Ascending aorta (tissue), 2 donors: Measurements from ENCODE around the gene NPDC1. TPM values are rescaled to one million over a fixed set of nuclear protein-coding genes. Genes with fewer than 3 reads are reported as not detected.
"Not testable (repeated sequence)": the region's sequence is repeated elsewhere in the genome, so short reads cannot be mapped to it uniquely, and the experiment has no call there.

Source experiments
- DNase-seq, 2 donors: peaks; one replicate each; pipeline ENCODE4 v3.0.0-alpha.2; 2019; ENCODE audit warnings: low spot score in 2 of 2
- H3K27ac ChIP-seq, 2 donors: fragments of 200-600 bp; sonication (generic); one replicate each; pipeline ENCODE4 v1.5.1; 2016 to 2017; ENCODE audit warnings: mild to moderate bottlenecking in 1 of 2
- H3K27me3 ChIP-seq: fragments of 200-600 bp; sonication (generic); one replicate; pipeline ENCODE4 v1.5.1; 2017
- H3K36me3 ChIP-seq, 2 donors: fragments of 200-600 bp; sonication (generic); one replicate each; pipeline ENCODE4 v1.5.1; 2016
- H3K4me1 ChIP-seq, 2 donors: fragments of 200-600 bp; sonication (generic); one replicate each; pipeline ENCODE4 v1.5.1; 2016 to 2017; ENCODE audit warnings: mild to moderate bottlenecking in 1 of 2
- H3K4me3 ChIP-seq, 2 donors: fragments of 200-600 bp; sonication (generic); one replicate each; pipeline ENCODE4 v1.5.1; 2016 to 2017; ENCODE audit warnings: mild to moderate bottlenecking in 1 of 2
- H3K9me3 ChIP-seq, 2 donors: fragments of 200-600 bp; sonication (generic); one replicate each; pipeline ENCODE4 v1.5.1; 2016
- intact Hi-C: fragments of 100-400 bp; cut with DNase I; formaldehyde crosslinking; loops from one replicate; pipeline ENCODE4 v1.15.1; 2023
- total RNA-seq: library from RNA; depleted of rRNA; stranded (reverse); fragments of >200 nt; gene quantifications from one replicate; pipeline ENCODE4 v1.1.0, GENCODE V29; 2016
- TF ChIP-seq, protein P1 (sequence below), 3 experiments: fragments of 200-600 bp in 2 of 3; fragments of 450-650 bp in 1 of 3; sonication (generic) in 2 of 3; IDR thresholded peaks; one replicate each; pipeline ENCODE4 v1.5.1; 2016 to 2019; ENCODE audit warnings: antibody characterized with exemption in 3 of 3, mild to moderate bottlenecking in 1 of 3, moderate library complexity in 1 of 3

The NPDC1 gene
- total RNA-seq, 1 donor from 2014 or later: 579 TPM

DNA sequence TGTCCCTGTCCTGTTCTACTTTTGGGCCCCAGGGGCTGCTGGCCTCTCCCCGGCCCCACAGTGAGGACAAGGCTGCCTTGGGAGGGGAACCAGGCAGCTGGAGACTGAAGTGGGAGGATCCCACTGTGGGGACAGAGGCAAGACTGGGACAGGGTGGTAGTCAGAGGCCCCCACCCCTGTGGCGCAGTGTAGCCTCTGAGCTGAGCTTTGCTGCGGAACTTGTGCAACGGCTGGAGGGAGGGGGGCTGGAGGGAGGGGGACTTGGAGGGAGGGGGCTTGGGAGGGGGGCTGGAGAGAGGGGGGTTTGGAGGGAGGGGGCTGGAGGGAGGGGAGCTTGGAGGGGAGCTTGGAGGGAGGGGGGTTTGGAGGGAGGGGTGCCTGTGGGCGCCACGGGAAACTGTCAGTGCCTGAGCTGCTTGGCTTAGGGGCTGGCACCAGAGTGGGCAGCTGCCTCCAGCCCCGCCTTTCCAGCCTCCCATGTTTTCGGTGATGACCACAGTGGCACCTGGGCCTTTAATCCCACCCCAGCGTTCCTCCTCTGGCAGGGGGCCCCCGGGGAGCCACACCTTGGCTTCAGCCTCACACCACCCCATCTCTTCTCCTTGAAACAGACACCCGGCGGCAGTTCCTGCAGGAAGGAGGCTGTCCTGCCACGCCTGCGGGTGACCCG, 11.8 kb downstream of the NPDC1 start:
- Histone ChIP-seq H3K27me3 (no peaks in the 10 kb centered on the region), H3K4me3 (peak overlapping the region in 1 of 2 donors; percentile 25), H3K4me1 (peaks cover 4 to 9% of the 10 kb centered on the region in 2 donors), H3K9me3 (no peaks in the 10 kb centered on the region), H3K27ac (no peak overlapping the region), H3K36me3 (peaks cover 3 to 6% of the 10 kb centered on the region in 2 donors)
- intact Hi-C loops: no loop called here
- TF ChIP-seq, protein P1, sequence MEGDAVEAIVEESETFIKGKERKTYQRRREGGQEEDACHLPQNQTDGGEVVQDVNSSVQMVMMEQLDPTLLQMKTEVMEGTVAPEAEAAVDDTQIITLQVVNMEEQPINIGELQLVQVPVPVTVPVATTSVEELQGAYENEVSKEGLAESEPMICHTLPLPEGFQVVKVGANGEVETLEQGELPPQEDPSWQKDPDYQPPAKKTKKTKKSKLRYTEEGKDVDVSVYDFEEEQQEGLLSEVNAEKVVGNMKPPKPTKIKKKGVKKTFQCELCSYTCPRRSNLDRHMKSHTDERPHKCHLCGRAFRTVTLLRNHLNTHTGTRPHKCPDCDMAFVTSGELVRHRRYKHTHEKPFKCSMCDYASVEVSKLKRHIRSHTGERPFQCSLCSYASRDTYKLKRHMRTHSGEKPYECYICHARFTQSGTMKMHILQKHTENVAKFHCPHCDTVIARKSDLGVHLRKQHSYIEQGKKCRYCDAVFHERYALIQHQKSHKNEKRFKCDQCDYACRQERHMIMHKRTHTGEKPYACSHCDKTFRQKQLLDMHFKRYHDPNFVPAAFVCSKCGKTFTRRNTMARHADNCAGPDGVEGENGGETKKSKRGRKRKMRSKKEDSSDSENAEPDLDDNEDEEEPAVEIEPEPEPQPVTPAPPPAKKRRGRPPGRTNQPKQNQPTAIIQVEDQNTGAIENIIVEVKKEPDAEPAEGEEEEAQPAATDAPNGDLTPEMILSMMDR (IDR thresholded peaks at IDR 0.05): no peak
- DNase-seq: no peak

DNA sequence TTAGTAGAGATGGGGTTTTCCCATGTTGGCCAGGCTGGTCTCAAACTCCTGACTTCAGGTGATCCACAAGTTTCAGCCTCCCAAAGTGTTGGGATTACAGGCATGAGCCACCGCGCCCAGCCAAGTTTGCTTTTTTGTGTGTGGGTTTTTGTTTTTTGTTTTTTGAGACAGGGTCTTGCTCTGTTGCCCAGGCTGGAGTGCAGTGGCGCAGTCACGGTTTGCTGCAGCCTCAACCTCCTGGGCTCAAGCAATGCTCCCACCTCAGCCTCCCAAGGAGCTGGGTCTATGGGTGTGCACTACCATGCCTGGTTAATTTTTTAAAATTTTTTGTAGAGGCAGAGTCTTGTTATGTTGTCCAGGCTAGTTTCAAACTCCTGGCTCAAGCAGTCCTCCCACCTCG, 12.5 kb downstream of the NPDC1 start:
- H3K27me3 ChIP-seq, DNase-seq, H3K36me3 ChIP-seq, intact Hi-C loops, H3K9me3 ChIP-seq, H3K27ac ChIP-seq: not testable (repeated sequence)
- H3K4me3 ChIP-seq: peak overlapping the region in 1 of 2 donors; percentile 25
- H3K4me1 ChIP-seq: peaks cover 6 to 16% of the 10 kb centered on the region in 2 donors

DNA sequence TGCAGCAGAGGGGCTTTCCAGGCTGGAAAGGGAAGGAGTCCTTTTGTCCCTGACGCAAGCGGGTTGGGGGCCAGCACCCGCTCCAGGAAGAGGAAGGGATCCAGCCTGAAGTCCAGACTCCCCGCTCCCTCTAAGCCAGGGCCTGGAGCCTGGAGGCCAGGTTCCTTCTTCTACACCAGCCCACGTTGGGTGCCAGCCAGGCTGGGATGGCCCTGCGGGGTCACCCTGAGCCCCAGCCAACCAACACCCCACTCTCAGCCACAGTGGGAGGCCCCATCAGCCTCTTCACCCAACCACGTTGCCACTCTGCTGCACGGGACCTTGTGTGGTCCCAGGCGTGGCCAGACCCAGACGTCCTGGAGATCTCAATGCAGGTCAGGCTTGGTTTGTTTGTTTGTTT, 13.1 kb downstream of the NPDC1 start:
- DNase-seq: peak in 1 of 2 donors; percentile 75
- intact Hi-C loops: no loop called here
- TF ChIP-seq, protein P1 (IDR thresholded peaks at IDR 0.05): no peak
- Histone ChIP-seq H3K4me3 (peak overlapping the region in 1 of 2 donors; percentile 25), H3K9me3 (no peaks in the 10 kb centered on the region), H3K27me3 (no peaks in the 10 kb centered on the region), H3K36me3 (no peaks in the 10 kb centered on the region), H3K27ac (no peak overlapping the region), H3K4me1 (peaks cover 8 to 17% of the 10 kb centered on the region in 2 donors)

DNA sequence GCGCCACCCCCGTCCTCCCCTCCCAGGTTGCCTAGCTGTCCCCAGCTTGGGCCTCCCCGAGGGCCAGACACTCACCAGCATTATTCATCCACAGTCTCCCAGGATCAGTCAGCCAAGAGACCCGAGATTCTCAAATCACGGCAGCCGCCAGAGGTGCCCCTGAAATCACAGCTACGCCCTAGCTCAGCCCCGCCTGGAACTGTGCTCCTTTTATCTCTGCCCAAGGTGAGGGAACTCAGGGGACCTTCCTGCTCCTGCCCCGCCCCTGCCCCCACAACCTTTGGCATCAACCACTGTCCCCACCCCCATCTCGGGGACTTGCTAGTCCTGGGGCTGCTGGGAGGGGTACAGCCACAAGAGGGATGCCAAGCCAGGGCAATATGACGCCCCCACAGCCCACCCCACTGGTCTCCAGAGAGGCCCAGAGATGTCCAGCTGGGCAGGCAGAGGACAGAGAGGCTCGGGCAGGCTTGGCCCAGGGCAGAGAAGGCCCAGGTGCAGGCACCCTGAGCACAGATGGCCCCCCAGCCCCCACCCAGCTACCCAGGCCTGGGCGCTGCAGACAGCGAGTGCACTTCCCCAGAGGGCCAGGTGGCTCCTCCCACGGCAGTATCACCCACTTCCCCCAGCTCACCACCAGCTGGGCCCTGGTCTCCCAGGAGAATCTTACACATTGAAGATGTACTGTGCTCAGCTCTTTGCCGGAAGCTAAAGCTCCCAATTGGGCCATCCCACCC, 13.9 kb downstream of the NPDC1 start, which contains the start of gene FUT7:
TSS of gene FUT7 (minus strand) at position 185 of the 737 bp plus-strand sequence. CDS start at position 88, 97 bp downstream.
- H3K27me3 ChIP-seq: no peaks in the 10 kb centered on the region
- peaks cover 13 to 22% of the 10 kb centered on the region in 2 donors for H3K4me1 ChIP-seq
- H3K4me3 ChIP-seq: no peak within 1 kb of the TSS
- no peaks in the 10 kb centered on the region for H3K36me3 ChIP-seq
- TF ChIP-seq, protein P1 (IDR thresholded peaks at IDR 0.05): no peak
- no peak for DNase-seq
- H3K27ac ChIP-seq: no peak within 1 kb of the TSS
- no peaks in the 10 kb centered on the region for H3K9me3 ChIP-seq
- intact Hi-C loops: no loop called here

DNA sequence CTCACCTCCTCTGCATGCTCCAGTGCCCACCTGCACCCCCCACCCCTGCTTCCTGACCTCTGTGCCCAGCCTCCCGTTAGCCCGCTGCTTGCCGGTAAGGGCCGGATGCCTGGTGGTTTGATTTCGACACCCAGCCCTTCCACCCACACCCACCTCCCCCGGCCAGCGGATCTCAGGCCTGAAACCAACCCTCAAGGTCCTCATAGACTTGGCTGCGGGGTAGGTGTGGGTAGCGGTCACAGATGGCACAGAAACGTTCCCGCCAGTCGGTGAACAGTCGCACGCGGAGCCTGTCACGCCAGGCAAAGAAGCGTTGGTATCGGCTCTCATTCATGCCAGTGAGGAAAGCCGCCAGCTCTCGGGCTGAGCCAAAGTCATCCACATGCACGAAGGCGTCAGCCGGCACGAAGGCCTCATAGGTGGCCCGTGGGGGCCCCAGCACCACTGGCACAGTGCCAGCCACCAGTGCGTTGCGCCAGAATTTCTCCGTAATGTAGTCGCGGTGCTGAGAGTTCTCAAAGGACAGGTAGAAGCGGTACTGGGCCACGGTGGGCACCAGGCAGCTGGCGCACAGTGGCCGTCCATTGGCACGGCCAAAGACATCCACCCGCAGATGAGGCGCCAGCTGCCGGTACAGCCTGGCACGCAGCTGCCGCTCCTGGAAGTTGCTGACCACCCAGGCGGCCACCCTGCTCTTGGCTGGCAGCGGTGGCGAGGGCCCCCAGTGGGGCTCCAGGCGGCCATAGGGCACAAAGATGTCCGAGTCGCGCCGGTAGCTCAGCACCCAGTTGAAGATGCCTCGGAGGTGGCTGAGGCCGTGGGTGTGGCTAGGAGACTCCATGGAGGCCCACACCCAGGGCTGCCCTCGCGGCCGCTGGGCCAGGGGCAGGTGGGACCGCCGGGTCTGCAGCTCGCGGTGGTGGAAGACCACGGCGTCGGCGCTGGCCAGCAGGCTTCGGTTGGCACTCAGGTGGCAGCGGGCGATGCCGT, 15.1 kb downstream of the NPDC1 start:
- TF ChIP-seq, protein P1 (IDR thresholded peaks at IDR 0.05): no peak
- no peaks in the 10 kb centered on the region for H3K36me3 ChIP-seq
- H3K4me3 ChIP-seq: no peak overlapping the region
- H3K27me3 ChIP-seq: no peaks in the 10 kb centered on the region
- H3K27ac ChIP-seq: no peak overlapping the region
- no peak for DNase-seq
- peaks cover 17 to 25% of the 10 kb centered on the region in 2 donors for H3K4me1 ChIP-seq
- no peaks in the 10 kb centered on the region for H3K9me3 ChIP-seq
- intact Hi-C loops: no loop called here
